Astrocyte of the cerebellum (primary cell): Measurements from ENCODE around the gene DNMBP.

ENCODE experiments used
- DNase-seq: peaks from one replicate; pipeline ENCODE4 v3.0.0-alpha.2; 2011; ENCODE audit warnings: low read depth
- H3K4me3 ChIP-seq: 2 replicates; pipeline ENCODE4 v1.5.1; 2011; ENCODE audit warnings: mild to moderate bottlenecking, low read depth, low read length, moderate library complexity
- CTCF ChIP-seq: IDR thresholded peaks from 2 replicates; pipeline ENCODE4 v1.5.1; 2012; ENCODE audit warnings: low read length, low read depth, moderate library complexity, mild to moderate bottlenecking; ENCODE audit errors: missing control alignments
- in situ Hi-C: cut with HindIII; loops from 2 replicates; pipeline ENCODE4 v1.10.0; 2017; ENCODE audit warnings: low sequenced_read_pairs

The DNMBP gene

GRCh38 chr10:99880080-99880835, 129.5 kb downstream of the DNMBP start:
- in situ Hi-C loops = no loop called here
- no peak overlapping the region for H3K4me3 ChIP-seq
- TF ChIP-seq CTCF = no peak
- DNase-seq = no peak

DNA sequence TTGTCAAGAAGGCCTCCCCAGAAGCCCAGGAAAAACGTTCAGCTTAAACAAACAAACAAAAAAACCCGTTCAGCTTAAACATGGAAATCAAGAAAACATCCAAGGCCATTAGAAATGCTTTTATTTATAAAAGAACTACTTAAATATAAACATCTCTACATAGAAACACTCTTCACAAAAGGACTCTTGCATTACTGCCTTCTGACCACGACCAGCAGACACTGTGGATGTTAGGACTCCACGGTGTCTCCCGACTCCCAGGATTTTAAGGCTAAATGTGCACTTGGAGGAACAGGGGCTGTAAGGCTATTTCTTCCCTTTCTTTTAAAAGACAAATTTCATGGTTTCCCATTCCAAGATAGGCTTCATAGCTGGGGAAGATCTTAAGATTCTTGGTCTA, 134.3 kb downstream of the DNMBP start:
- DNase-seq = no peak
- no peak for TF ChIP-seq CTCF
- H3K4me3 ChIP-seq = no peak overlapping the region
- in situ Hi-C loops = no loop called here

- no peak for DNase-seq
- in situ Hi-C loops = no loop called here
- no peak overlapping the region for H3K4me3 ChIP-seq
- no peak for TF ChIP-seq CTCF
Observed at GRCh38 chr10:99874341-99875085, 135.2 kb downstream of the DNMBP start.

GRCh38 chr10:99873846-99874245, 135.9 kb downstream of the DNMBP start:
- TF ChIP-seq CTCF = no peak
- in situ Hi-C loops = no loop called here
- no peak for DNase-seq
- H3K4me3 ChIP-seq = no peak overlapping the region

- no peak for DNase-seq
- in situ Hi-C loops = no loop called here
- no peak overlapping the region for H3K4me3 ChIP-seq
- TF ChIP-seq CTCF = no peak
Observed at GRCh38 chr10:99872367-99873162, 137.2 kb downstream of the DNMBP start.

DNA sequence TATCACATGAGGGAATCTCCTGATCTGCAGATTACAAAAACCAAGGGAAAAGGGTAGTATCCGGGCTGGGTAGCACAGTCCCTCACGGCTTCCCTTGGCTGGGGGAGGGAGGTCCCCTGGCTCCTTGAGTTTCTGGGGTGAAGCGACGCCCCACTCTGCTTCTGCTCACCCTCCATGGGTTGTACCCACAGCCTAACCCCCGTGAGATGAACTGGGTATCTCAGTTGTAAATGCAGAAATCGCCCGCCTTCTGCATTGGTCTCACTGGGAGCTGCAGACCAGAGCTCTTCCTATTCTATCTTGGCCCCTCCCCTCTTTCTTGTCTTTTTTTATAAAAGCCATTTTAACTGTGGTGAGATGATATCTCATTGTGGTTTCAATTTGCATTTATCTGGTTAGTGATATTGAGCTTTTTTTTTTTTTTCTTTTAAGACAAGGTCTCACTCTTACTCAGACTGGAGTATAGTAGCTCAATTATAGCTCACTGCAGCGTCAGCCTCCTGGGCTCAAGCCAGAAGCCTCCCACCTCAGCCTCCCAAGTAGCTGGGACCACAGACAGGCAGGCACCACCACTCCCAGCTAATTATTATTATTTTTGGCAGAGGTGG, 139.5 kb downstream of the DNMBP start:
- in situ Hi-C loops = no loop called here
- no peak overlapping the region for H3K4me3 ChIP-seq
- TF ChIP-seq CTCF = no peak
- no peak for DNase-seq
